Measurements from ENCODE around the gene TMEM141. TPM values are rescaled to one million over a fixed set of nuclear protein-coding genes. Genes with fewer than 3 reads are reported as not detected.

The TMEM141 gene
- total and polyA plus RNA-seq, 2 donors (not counting 3 experiments of a cell fraction or from before 2014, with no cell fraction given): 43.2 to 146 TPM

DNA sequence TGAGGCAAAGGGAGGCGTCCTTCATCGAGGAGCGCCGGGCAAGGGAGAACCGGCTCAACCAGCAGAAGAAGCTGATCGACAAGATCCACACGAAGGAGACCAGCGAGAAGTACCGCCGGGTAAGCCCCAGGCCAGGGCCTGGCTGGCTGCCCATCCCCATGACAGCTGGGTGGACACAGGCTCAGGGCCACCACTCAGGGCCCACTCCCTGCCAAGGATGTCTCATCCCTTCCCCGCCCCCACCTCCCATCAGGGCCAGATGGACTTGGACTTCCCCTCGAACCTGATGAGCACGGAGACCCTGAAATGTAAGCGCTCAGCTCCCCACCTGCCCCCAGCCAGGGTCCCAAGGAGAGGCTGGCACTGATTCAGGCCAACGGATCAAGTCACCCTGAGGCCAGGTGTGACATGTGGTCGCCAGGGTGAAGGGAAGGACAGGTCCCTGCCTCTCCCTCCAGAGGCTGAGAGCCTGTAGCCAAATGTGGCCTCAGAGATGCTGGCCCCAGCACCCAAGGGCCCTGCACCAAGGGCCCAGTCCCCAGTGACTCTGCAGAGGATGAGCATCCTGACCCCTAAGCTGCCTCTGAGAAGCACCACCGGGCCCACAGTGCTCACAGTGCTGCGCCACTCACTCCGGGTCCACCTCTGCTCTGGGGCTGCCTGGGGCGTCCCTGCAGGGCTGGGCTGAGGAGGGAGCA, 13.5 kb downstream of the TMEM141 start:
- Histone ChIP-seq H3K79me2 (ENCODE audit: control insufficient read depth, insufficient read depth, low read length) (peaks cover 18% of the 10 kb centered on the region), H3K27ac (ENCODE audit: insufficient read depth, low read depth, low read length) (no peak overlapping the region), H3K36me3 (ENCODE audit: control insufficient read depth in 2 of 2, extremely low read depth in 1 of 2, insufficient read depth in 2 of 2, low read length in 2 of 2) (no peaks in the 10 kb centered on the region), H3K27me3 (ENCODE audit: control insufficient read depth in 2 of 2, insufficient read depth in 2 of 2, low read length in 2 of 2) (peaks cover 11% of the 10 kb centered on the region in 2 experiments), H3K4me3 (replicated peaks in 1 of 3; ENCODE audit: insufficient read depth in 1 of 3, low read depth in 1 of 3, low read length in 3 of 3) (no peak overlapping the region), H3K9ac (replicated peaks; ENCODE audit: extremely low read depth, insufficient read depth, low read length) (no peak overlapping the region), H3K9me3 (replicated peaks; ENCODE audit: control insufficient read depth, insufficient read depth, low read length) (no peaks in the 10 kb centered on the region), H4K20me1 (replicated peaks; ENCODE audit: control insufficient read depth, extremely low read depth, insufficient read depth, low read length) (no peaks in the 10 kb centered on the region), H3K4me1 (ENCODE audit: control insufficient read depth, extremely low read depth, insufficient read depth, low read length) (peaks cover 13% of the 10 kb centered on the region), H3K9me1 (replicated peaks; ENCODE audit: control insufficient read depth, extremely low read depth, insufficient read depth, low read length) (no peaks in the 10 kb centered on the region), H3K4me2 (ENCODE audit: insufficient read depth, low read length) (no peak overlapping the region), H2AFZ (ENCODE audit: low read depth, low read length) (no peak overlapping the region)
- TF ChIP-seq POLR2AphosphoS5 (IDR thresholded peaks at IDR 0.05; ENCODE audit: insufficient read depth, low read depth, low read length) (no peak), GATA2 (IDR thresholded peaks at IDR 0.05; ENCODE audit: insufficient read depth, insufficient read length, low read depth, low read length) (no peak), POLR2A (IDR thresholded peaks at IDR 0.05; ENCODE audit: low read depth, low read length) (no peak), MYC (IDR thresholded peaks at IDR 0.05; ENCODE audit: low read depth, low read length) (no peak), JUN (IDR thresholded peaks at IDR 0.05; ENCODE audit: borderline replicate concordance, insufficient read depth, insufficient read length, low read depth) (no peak), FOS (IDR thresholded peaks at IDR 0.05; ENCODE audit: borderline replicate concordance, insufficient read depth, low read length) (no peak), EZH2 (IDR thresholded peaks at IDR 0.05; ENCODE audit: borderline replicate concordance, low read depth, low read length, severe bottlenecking) (no peak)
- TF ChIP-seq, protein P1, sequence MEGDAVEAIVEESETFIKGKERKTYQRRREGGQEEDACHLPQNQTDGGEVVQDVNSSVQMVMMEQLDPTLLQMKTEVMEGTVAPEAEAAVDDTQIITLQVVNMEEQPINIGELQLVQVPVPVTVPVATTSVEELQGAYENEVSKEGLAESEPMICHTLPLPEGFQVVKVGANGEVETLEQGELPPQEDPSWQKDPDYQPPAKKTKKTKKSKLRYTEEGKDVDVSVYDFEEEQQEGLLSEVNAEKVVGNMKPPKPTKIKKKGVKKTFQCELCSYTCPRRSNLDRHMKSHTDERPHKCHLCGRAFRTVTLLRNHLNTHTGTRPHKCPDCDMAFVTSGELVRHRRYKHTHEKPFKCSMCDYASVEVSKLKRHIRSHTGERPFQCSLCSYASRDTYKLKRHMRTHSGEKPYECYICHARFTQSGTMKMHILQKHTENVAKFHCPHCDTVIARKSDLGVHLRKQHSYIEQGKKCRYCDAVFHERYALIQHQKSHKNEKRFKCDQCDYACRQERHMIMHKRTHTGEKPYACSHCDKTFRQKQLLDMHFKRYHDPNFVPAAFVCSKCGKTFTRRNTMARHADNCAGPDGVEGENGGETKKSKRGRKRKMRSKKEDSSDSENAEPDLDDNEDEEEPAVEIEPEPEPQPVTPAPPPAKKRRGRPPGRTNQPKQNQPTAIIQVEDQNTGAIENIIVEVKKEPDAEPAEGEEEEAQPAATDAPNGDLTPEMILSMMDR (IDR thresholded peaks at IDR 0.05; ENCODE audit: extremely low read depth in 1 of 2, insufficient read depth in 1 of 2, low read depth in 1 of 2, low read length in 2 of 2): no peak
- TF ChIP-seq, protein P2, sequence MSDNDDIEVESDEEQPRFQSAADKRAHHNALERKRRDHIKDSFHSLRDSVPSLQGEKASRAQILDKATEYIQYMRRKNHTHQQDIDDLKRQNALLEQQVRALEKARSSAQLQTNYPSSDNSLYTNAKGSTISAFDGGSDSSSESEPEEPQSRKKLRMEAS (IDR thresholded peaks at IDR 0.05; ENCODE audit: insufficient read depth, insufficient read length): no peak
- ChIA-PET POLR2A (no interaction called here), CTCF (no interaction called here)
- intact Hi-C loops (cut with micrococcal nuclease) (loop anchor here (5.0 kb wide), 1 partner anchor 38 kb away; the partner anchor contains the start of gene AJM1), dilution Hi-C loops (cut with MboI; ENCODE audit: extremely low pct_ligation_motif_present, low sequenced_read_pairs) (loop anchor here (25.0 kb wide), 1 partner anchor 133 kb away; the partner anchor contains the start of genes C8G and FBXW5)
- DNase-seq (ENCODE audit: low read depth, low spot score) (no peak), FAIRE-seq (no peak)
- no TSS peak for BruUV-seq (replicated peaks)

Data from endothelial cell of umbilical vein (primary cell).